Renal pelvis (tissue), 4 donors: ENCODE measurements around the gene CEMIP2. TPM values are rescaled to one million over a fixed set of nuclear protein-coding genes. Genes with fewer than 3 reads are reported as not detected.
"Not testable (repeated sequence)": the region's sequence is repeated elsewhere in the genome, so short reads cannot be mapped to it uniquely, and the experiment has no call there.

Experiments used
- DNase-seq: peaks from one replicate; pipeline ENCODE4 v3.0.0-alpha.2; 2013
- polyA plus RNA-seq, 3 donors: library from polyadenylated mRNA; unstranded; fragments of 120-200 nt; gene quantifications; one replicate each; pipeline ENCODE4 v1.2.1, GENCODE V29; 2013; ENCODE audit not compliant: insufficient read length in 3 of 3

Gene CEMIP2
- polyA plus RNA-seq, 3 donors = 23.7 to 29.7 (median 27.6) TPM

DNA sequence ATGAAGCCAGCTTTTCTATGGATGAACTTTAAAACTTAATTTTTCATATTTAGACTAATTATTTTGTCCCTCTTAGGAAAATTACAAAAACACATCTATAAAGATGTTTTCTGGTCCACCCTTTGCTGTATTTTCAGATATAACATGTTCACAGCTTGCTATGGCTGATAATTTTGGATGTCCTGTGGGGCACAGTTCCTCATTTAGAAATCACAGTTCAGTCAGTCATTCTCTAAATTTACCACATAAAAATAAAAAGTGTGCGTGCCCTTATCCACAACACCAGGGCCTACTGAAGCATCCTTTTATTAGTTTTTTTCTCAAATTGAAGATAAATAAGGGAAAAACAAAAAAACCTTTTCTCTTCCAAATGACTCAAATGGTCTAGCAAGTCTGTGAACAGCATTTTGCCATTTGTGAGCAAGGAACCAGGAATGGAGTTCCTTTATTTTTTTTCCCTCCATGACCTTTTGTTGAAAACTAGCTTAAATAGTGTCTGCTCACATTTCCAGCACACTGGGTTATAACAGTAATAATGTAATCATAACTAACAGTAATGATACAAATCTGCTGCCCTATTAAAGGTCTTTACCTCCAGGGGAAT lies 87.1 kb downstream of the CEMIP2 start:
- no peak for DNase-seq

DNA sequence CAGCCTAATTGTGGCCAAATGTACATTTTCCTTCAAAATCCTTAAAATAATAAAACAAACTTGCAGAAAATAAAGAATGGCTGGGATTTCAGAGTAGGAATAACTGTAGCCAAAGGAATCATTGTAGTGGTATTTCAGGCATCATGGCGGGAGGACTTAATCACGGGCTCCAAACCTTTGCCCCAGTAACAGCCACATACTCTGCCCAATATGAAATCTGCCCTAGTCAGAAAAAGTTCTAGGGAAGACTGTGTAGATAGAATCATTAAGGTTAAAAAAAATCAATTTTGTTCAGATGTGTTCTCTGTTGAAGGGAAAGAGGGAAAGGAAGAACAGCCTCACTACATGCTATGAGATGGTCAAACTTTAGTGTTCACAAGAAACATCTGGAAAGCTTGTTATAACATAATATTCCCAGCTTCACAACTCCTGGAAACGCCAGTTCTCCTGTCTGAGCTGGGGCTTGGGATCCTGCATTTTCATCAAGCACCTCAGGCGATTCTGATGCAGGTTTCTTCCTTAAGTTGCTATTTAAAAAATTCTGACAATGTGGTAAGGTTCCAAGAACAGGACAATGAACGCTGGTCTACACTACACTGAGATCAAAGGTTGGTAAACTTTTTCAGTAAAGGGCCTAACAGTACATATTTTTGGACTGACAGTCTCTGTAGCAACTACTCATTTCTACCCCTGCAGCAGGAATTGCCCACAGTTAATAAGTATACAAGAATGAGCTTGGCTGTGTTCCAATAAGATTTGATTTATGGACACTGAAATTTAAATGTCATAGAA lies 87.9 kb downstream of the CEMIP2 start:
- no peak for DNase-seq

GRCh38 chr9:71678999-71679398 lies 89.3 kb downstream of the CEMIP2 start:
- DNase-seq = no peak

- DNase-seq = no peak
These were observed 91.1 kb downstream of the CEMIP2 start for GRCh38 chr9:71677209-71677608.

GRCh38 chr9:71676460-71676859 lies 91.9 kb downstream of the CEMIP2 start:
- no peak for DNase-seq

DNA sequence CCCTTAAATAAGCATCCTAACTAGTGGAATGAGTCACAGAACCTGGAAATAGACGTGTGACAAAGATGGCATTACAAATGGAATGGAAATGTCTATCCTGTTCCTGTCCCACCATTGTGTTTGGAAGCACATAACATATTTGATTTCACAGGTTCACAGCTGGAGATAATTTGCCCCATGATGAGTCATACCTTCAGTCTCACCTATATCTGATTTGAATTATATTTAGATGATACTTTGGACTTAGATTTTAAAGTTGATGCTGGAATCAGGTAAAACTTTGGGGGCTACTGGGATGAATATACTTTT lies 92.5 kb downstream of the CEMIP2 start:
- no peak for DNase-seq

- no peak for DNase-seq
These were observed 93.0 kb downstream of the CEMIP2 start for GRCh38 chr9:71675105-71675856.

GRCh38 chr9:71672573-71672972 lies 95.7 kb downstream of the CEMIP2 start:
- DNase-seq = no peak

DNA sequence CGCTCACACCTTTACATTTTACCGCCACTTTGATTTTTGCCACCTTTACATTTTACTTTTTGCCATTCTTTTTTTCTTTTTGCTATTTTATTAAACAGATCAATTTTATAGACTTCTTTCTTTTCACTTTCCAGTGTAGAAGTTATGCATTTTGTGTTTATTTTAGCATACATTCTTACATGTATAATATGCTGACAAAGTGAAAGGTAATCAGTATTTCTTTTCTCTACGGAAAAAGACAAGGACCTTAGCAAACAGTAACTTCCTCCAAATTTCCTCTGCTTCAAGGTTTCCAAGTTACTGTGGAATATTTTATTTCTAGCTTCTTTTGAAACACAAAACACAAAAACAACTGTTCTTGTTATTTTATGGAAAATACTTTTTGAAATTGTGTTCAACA lies 97.0 kb downstream of the CEMIP2 start:
- no peak for DNase-seq

DNA sequence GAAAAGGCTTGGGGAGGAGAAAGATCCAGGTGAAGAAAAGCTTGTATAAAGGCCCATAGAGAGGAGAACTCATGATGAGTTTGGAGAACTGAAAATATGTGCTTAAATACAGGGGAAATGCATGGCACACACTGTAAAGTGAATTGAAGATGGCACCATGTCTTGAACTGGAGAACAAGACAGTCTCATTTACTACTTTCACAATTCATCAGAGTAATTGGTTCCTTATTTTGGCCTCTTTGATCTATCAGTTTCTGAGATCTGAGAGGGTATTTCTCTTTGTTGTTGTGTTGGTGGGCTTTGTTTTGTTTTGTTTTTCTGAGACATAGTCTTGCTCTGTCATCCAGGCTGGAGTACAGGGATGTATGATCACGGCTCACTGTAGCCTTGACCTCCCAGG lies 98.2 kb downstream of the CEMIP2 start:
- no peak for DNase-seq

DNA sequence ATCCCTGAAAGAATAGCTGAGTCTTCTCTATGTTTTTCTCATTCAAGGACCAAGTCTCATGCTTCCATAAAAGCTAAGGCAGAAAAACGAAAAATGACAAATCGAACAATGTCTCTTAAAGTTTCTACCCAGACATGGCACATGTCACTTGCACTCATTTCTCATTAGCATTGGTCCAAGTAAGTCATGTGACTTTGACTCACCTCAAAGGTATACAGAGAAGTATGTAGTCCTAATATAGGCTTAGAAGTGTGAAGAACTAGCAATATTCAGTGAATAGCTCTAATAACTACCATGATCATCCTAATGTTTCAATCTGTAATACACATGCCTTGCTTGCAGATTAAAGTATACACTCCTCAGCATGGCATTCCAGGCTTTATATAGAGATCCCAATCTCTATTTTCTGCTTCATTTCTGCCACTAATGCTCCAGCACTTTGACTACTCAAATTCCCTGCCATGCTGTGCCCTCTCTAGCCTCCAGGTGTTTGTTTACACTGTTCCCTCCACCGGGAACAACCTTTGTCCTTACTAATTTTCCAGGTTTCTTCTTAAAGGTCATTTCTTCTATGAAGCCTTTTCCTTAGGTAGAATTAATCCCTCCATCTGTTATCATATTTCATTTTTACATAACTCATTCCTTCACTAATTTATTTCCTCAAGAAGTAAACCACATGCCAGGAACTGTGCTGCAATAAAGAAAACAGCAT lies 98.9 kb downstream of the CEMIP2 start:
- DNase-seq = no peak

GRCh38 chr9:71668717-71669116 lies 99.6 kb downstream of the CEMIP2 start:
- no peak for DNase-seq

DNA sequence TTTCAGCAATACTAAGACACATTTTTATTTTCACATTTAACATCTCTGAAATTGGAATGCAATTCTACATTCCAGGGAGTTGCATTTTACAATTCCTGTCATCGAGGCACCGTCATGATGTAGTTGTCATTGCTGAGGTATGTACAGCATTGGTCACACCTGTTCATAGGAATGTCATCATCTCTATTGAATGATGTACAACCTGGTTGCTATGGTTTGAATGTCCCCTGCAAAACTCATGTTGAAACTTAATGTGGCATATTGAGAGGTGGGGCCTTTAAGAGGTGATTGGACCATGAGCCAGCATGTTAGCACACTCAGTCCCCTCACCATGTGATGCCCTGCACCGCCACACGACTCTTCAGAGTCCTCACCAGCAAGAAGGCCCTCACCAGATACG lies 103.1 kb downstream of the CEMIP2 start:
- DNase-seq = no peak

GRCh38 chr9:71664566-71664965 lies 103.7 kb downstream of the CEMIP2 start:
- no peak for DNase-seq

DNA sequence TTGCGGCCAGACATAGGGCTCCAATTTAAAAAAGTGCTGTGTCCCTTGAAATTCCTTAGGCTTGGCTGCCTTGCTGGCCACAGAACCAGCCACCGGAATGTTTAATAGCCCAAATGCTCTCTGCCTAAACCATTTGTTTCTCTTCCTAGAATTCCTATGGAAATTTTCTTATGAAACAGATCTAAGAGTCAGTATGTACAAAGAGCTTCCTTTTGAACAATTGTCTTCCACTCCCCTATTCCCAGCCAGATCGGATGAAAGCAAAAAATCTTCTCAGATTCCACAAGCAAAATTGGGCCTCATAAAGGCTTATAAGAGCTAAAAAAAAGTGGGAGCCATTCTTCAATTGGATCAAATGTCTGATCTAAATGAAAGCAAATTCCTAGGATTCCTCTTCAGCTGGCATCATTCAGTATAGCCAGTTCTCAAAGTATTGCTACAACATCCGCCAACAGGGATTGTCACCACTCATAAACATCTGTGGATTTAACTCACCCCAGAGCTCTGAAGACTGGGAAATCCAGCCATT lies 104.3 kb downstream of the CEMIP2 start:
- no peak for DNase-seq

- no peak for DNase-seq
These were observed 105.1 kb downstream of the CEMIP2 start for GRCh38 chr9:71663216-71663615.

DNA sequence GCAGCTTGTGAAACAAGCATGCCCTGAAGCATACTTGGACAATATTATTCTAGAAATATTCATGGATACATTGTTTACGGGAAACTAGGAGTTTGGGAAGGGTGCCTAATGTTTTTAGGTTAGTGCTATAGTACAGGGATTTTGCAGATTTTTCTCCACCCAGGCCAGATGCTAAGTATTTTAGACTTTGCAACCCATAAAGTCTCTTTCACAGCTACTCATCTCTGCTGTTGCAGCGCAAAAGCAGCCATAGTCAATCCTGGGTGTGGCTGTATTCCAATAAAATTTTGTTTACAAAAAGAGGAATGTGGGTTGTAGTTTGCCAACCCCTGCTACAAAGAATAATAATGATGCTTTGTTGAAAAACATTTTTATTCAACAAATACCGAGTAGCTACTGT lies 106.2 kb downstream of the CEMIP2 start:
- DNase-seq = no peak

GRCh38 chr9:71657276-71657675 lies 111.0 kb downstream of the CEMIP2 start:
- not testable (repeated sequence) for DNase-seq

- no peak for DNase-seq
These were observed 111.8 kb downstream of the CEMIP2 start for GRCh38 chr9:71656496-71656895.

GRCh38 chr9:71655778-71656177 lies 112.5 kb downstream of the CEMIP2 start:
- DNase-seq = no peak

GRCh38 chr9:71655141-71655540 lies 113.2 kb downstream of the CEMIP2 start:
- DNase-seq = no peak

GRCh38 chr9:71652480-71652879 lies 115.8 kb downstream of the CEMIP2 start:
- DNase-seq = no peak
